T follicular helper cell (primary cell): ENCODE data around the gene COL9A2.

Source experiments
- DNase-seq: peaks from one replicate; pipeline ENCODE4 v3.0.0-alpha.2; 2020; ENCODE audit warnings: low read depth

COL9A2 gene

GRCh38 chr1:40303051-40303771 is 13.9 kb downstream of the COL9A2 start:
- no peak for DNase-seq

DNA sequence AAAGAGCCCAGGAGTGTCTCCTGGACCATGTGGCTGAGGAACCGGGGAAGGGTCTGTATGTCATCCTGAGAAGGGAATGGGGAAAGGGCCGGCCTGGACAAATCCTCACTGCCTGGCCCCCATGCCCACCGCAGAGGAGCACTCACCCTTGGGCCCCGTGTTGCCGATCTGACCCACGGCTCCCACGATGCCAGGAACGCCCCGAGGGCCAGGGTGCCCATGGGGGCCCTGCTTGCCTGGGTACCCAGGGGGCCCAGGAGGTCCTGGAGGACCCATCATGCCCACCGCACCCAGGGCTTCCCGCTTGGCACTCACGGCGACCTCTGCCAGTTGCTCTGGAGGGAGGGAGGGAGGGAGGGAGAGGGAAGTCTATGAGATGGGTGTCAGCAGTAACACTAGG is 14.6 kb downstream of the COL9A2 start:
- no peak for DNase-seq

GRCh38 chr1:40301541-40302299 is 15.4 kb downstream of the COL9A2 start:
- no peak for DNase-seq

- DNase-seq = no peak
These were observed 16.0 kb downstream of the COL9A2 start for GRCh38 chr1:40301066-40301465.

DNA sequence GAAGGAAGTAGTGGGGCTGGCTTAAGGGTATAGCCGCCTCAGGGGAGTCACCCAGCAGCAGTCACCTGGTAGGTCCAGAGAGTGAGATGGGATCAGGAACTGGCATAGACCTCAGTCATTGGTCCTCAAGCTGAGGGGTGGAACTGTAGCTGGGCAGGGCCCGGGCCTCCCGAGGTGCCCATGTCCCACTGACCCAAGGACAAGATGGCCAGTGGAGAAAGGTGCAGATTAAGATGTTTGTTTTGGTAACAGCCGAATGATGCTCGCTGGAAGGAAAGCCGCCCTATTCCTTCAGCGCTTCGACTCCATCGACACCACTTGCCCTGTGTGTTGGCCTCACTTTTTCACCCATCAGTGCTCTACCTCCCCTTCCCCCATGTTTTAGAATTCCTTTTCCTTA is 16.4 kb downstream of the COL9A2 start:
- no peak for DNase-seq

DNA sequence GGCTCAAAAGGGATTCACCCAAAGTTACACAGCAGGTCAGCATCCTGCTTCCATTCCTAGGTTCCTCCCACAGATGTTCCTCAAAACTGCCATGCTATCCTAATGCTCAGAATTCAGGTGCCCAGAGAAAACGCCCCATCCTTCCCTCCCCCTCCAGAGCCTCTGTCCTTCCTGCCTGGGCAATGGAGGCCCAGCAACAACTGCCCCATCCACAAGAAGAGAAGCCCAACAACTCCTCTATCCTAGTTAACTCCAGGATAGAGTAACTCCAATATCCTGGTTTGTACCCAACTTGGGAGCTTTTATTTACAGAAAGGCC is 16.9 kb downstream of the COL9A2 start:
- no peak for DNase-seq

DNA sequence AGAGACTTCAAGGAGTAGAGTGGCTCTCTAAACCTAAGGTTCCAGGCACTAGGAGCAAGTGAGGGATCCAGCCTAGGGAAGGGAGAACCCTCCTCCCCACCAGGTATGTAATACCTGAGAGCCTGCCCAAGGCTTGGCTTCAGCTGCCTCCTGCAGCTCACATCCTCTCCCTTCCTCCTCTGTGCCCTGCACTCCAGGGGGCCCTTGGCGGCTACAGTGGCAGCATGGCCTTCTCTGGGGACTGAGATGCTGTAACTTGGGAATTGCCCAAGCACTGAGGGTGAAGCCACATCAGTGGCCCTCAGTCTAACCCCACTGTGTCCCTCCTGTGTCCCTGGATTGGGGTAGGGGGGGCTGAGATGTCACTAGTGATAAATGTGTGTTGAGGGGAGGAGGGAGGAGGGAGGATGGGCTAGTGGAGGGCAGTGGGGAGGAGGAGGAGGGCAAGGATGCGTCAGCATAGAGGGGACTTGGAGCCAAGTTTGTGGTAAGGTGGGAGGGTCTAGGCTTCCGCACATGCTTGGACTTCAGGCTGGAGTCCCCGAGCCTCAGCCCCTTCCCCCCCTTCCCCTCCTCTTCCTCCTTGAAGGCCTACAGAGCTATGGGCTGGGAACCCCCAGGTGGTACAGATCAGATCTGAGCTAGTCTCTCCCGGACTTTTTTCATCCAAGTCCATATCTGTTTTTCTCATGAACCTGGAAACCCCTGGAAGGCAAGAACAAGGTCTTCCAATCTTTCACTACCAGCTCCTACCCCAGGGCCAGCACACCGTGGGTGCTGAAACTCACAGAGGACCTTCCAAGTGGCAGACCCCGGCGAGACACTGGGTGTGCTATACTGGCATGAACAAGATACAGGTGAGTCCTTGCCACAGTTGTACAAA is 17.5 kb downstream of the COL9A2 start:
- DNase-seq = no peak

DNA sequence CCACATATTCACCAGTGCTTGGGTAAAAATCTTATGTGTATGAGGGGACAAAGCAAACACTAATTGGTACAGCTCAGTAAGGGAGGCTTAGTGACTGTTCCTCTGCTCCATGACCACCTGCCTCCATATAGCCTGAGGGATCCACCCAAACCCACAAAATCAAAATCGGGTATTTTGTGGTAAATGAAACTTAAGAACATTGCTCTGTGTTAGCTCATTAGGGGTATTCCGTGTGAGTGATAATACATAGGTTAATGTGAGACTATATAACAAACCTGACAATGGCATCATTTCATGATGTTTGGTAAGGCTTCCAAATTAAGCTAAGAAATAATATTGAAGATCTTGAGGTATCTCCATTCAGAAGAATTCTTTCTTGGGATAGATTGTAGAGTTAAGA is 25.8 kb downstream of the COL9A2 start:
- DNase-seq = no peak

DNA sequence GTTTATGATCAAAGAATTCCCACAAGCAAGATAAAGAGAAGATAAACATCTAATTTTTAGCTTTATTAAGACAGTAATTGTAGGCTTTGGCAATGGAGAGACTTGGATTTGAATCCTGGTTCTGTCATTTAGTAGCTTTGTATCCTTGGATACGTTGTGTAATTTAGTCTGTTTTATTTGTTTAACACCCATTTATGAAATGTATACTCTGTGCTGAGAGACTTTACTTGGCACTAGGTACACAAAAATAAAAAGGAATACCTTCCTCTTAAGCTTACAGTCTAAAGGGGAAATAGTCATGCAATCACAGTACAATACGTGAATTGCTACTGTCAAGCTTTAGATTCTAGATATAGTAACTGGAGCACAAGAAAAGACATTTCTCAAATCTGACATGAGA is 35.2 kb downstream of the COL9A2 start:
- no peak for DNase-seq

- DNase-seq = no peak
These were observed 41.0 kb downstream of the COL9A2 start for GRCh38 chr1:40276122-40276521.

GRCh38 chr1:40274331-40274730 is 42.8 kb downstream of the COL9A2 start:
- DNase-seq = no peak

DNA sequence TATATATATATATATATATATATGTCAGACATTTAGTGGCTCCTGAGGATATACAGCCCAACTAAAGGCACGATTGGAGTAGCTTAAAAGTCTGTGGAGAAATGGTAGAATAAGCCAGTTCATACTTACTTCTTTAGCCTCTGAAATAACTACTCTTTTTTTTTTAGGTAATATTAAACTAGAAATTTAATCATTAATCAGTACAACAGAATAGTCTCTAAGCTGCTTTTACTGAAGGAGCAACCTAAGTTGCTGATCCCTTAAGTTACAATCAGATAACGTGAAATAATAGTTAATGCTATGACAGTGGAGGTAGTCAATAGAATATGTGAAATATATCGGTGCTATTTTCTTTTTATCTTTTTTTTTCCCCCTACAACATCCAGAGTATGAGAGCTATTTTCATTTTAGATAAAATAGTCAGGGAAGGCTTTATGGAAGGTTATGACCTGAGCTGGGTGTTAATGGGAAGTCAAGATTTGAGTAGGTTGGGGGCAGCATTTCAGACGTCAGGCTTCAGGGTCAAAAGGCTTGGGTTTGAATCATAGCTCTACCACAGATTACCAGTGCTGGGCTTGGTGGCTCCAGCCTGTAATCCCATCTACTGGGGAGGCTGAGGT is 43.4 kb downstream of the COL9A2 start:
- DNase-seq = no peak

DNA sequence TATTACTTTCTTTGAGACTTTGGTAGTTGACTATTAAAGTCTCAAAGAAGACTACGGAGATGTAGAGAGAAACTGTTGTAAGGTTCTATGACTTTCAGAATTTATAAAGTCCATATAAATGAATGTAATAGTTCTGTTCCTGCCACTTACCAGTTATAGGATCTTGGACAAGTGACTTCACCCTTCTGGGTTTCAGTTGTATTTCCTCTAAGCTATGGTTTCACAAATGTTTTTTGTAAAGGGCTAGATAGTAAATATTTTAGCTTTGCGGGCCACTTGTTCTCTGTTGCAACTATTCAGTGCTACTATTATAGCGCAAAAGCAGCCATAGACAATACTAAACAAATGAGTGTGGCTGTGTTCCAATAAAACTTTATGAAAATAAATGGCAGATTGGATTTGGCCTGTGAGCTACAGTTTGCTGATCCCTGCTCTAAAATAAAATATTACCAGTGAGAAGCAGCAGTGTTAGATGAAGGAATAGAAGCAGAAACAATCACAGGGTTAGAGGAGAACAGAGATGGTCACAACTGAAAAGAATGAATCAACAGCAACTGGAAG is 44.4 kb downstream of the COL9A2 start:
- no peak for DNase-seq

DNA sequence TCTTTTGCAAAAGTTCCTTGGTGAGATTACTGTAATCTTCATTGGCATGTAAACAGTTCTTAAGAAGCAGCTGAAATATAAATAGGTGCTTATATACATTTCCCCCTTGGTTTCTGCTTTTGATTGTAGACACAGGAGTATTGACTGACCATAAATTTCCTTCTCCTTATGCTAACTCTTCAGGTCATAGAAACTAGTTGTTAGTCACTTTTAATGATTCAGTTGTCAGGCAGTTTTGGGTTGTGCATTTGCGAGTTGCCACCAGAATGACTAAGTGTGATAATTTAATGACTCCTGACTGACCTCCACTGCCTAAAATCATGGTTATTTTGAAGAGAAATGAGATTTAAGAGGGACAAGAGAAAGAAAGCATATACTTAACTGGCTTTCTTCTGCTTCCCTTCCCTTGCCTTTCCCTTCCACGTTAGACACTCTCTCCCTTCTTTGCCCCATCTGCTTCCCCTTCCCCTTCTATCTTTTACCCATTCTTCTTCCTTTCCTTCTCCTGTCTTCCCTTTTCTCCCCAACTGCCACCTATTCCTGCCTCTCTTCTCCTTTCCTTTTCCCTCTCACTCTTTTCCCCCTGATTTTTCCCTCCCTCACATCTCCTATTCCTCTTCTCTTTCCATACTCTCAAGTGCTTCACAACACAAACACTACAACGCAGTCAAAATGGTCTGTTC is 46.8 kb downstream of the COL9A2 start:
- no peak for DNase-seq

GRCh38 chr1:40268211-40268610 is 48.9 kb downstream of the COL9A2 start:
- no peak for DNase-seq

GRCh38 chr1:40267767-40268187 is 49.3 kb downstream of the COL9A2 start:
- no peak for DNase-seq

DNA sequence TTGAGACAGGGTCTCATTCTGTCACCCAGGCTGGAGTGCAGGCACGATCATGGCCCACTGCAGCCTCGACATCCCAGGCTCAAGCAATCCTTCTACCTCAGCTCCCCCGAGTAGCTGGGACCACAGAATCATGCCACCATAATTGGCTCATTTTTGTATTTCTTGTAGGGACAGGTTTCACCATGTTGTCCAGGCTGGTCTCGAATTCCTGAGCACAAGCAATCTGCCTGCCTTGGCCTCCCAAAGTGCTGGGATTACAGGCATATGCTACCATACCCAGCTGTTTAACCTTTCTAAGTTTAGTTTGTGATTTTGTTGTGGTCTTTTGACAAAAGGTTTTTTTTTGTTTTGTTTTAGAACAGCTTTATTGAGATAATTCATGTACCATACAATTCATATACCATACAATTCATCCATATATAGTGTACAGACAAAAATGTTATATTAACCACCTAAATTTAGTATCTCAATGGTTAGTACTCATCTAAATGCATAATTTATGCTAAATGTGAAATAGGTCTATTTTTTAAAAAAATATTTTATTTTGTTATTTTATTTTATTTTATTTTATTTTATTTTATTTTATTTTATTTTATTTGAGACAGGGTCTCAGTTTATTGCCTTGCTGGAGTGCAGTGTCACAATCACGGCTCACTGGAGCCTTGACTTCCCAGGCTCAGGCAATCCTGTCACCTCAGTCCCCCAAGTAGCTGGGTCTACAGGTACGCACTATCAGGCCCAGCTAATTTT is 50.1 kb downstream of the COL9A2 start:
- DNase-seq = no peak

- no peak for DNase-seq
These were observed 51.2 kb downstream of the COL9A2 start for GRCh38 chr1:40265919-40266318.

GRCh38 chr1:40265298-40265697 is 51.8 kb downstream of the COL9A2 start:
- DNase-seq = no peak

- DNase-seq = no peak
These were observed 52.7 kb downstream of the COL9A2 start for GRCh38 chr1:40264354-40264781.

GRCh38 chr1:40258445-40258769 is 58.7 kb downstream of the COL9A2 start:
- DNase-seq = no peak
